ENCODE measurements around the gene GSTA2.
"Not testable (repeated sequence)": the region's sequence is repeated elsewhere in the genome, so short reads cannot be mapped to it uniquely, and the experiment has no call there.

The GSTA2 gene

GRCh38 chr6:52725143-52725534 is 38.1 kb downstream of the GSTA2 start:
- DNase-seq, result no peak

GRCh38 chr6:52724406-52725121 is 38.7 kb downstream of the GSTA2 start:
- DNase-seq, result peak in 3 of 14 donors; percentile 2 to 16 (median 7)

- no peak for DNase-seq
These were observed 39.3 kb downstream of the GSTA2 start for GRCh38 chr6:52724042-52724405.

GRCh38 chr6:52720321-52720720 is 43.0 kb downstream of the GSTA2 start:
- no peak for DNase-seq

- no peak for DNase-seq
These were observed 44.7 kb downstream of the GSTA2 start for GRCh38 chr6:52718550-52718949.

- DNase-seq, result not testable (repeated sequence)
These were observed 48.5 kb downstream of the GSTA2 start for GRCh38 chr6:52714761-52715160.

- no peak for DNase-seq
These were observed 51.1 kb downstream of the GSTA2 start for GRCh38 chr6:52712136-52712535.

GRCh38 chr6:52707963-52708680 is 55.2 kb downstream of the GSTA2 start:
- no peak for DNase-seq

GRCh38 chr6:52706001-52706400 is 57.3 kb downstream of the GSTA2 start:
- DNase-seq, result no peak

GRCh38 chr6:52704781-52705502 is 58.3 kb downstream of the GSTA2 start:
- not testable (repeated sequence) for DNase-seq

GRCh38 chr6:52704060-52704459 is 59.2 kb downstream of the GSTA2 start:
- DNase-seq, result no peak

Measured in C1 segment of cervical spinal cord (tissue), 14 donors.